Activated T-cell treated with anti-CD3 and anti-CD28 coated beads for 1 hour (primary cell): ENCODE data around the gene PCBD1.

ENCODE experiments used
- DNase-seq: peaks from one replicate; pipeline ENCODE4 v3.0.0-alpha.2; 2020; ENCODE audit warnings: low read depth

Gene PCBD1

GRCh38 chr10:70917635-70918034 lies 29.3 kb upstream of the PCBD1 start:
- no peak for DNase-seq

GRCh38 chr10:70917226-70917625 lies 28.9 kb upstream of the PCBD1 start:
- DNase-seq: no peak

- no peak for DNase-seq
Measured at GRCh38 chr10:70916241-70916640, 27.9 kb upstream of the PCBD1 start.

GRCh38 chr10:70915806-70916205 lies 27.4 kb upstream of the PCBD1 start:
- no peak for DNase-seq

- DNase-seq: no peak
Measured at GRCh38 chr10:70915206-70915605, 26.8 kb upstream of the PCBD1 start.

- DNase-seq: no peak
Measured at GRCh38 chr10:70914316-70914864, 26.0 kb upstream of the PCBD1 start.

- no peak for DNase-seq
Measured at GRCh38 chr10:70913893-70914240, 25.5 kb upstream of the PCBD1 start.

- DNase-seq: no peak
Measured at GRCh38 chr10:70913191-70913892, 25.0 kb upstream of the PCBD1 start.

- no peak for DNase-seq
Measured at GRCh38 chr10:70912556-70912955, 24.2 kb upstream of the PCBD1 start.

- no peak for DNase-seq
Measured at GRCh38 chr10:70911386-70911785, 23.0 kb upstream of the PCBD1 start.

GRCh38 chr10:70910486-70911341 lies 22.3 kb upstream of the PCBD1 start:
- no peak for DNase-seq

GRCh38 chr10:70909326-70909935 lies 21.1 kb upstream of the PCBD1 start:
- no peak for DNase-seq

GRCh38 chr10:70908406-70909296 lies 20.3 kb upstream of the PCBD1 start:
- DNase-seq: no peak

- no peak for DNase-seq
Measured at GRCh38 chr10:70907637-70908405, 19.5 kb upstream of the PCBD1 start.

- DNase-seq: no peak
Measured at GRCh38 chr10:70906953-70907636, 18.7 kb upstream of the PCBD1 start.

- DNase-seq: no peak
Measured at GRCh38 chr10:70906031-70906783, 17.8 kb upstream of the PCBD1 start.

- DNase-seq: no peak
Measured at GRCh38 chr10:70905071-70906021, 17.0 kb upstream of the PCBD1 start.

GRCh38 chr10:70903262-70903921 lies 15.0 kb upstream of the PCBD1 start:
- DNase-seq: no peak
